Measurements from ENCODE around the gene NVL. TPM values are rescaled to one million over a fixed set of nuclear protein-coding genes. Genes with fewer than 3 reads are reported as not detected.
A peak's percentile ranks its signal among the peaks of the same experiment; 100 is the strongest.

Gene NVL
- total and polyA plus RNA-seq, 2 donors (not counting 1 experiment from before 2014, with no cell fraction given): 20.5 to 27.6 TPM

- Histone ChIP-seq H3K4me3 (replicated peaks in 1 of 4; ENCODE audit: control extremely low read depth in 1 of 4, insufficient read depth in 1 of 4, low read depth in 3 of 4, low read length in 4 of 4) (peak overlapping the region; percentile 93 to 99 (median 98)), H3K79me2 (ENCODE audit: control insufficient read depth, insufficient read depth, low read length) (peaks cover 39% of the 10 kb centered on the region), H3K36me3 (ENCODE audit: control insufficient read depth, insufficient read depth, low read length) (peaks cover 1% of the 10 kb centered on the region), H3K4me2 (ENCODE audit: extremely low read depth, insufficient read depth, low read length) (peak overlapping the region; percentile 49), H3K4me1 (ENCODE audit: control insufficient read depth, extremely low read depth, insufficient read depth, low read length) (peaks cover 9% of the 10 kb centered on the region), H2AFZ (ENCODE audit: low read length) (peak overlapping the region; percentile 99), H3K9ac (ENCODE audit: insufficient read depth, low read length) (peak overlapping the region; percentile 90), H3K27me3 (ENCODE audit: control insufficient read depth, insufficient read depth, low read length) (no peaks in the 10 kb centered on the region), H4K20me1 (ENCODE audit: control insufficient read depth, extremely low read depth, insufficient read depth, low read length) (no peaks in the 10 kb centered on the region), H3K9me3 (ENCODE audit: control insufficient read depth, insufficient read depth, low read depth, low read length) (no peaks in the 10 kb centered on the region), H3K27ac (ENCODE audit: insufficient read depth, low read length) (peak overlapping the region; percentile 86)
- TF ChIP-seq CTCF (conservative IDR thresholded peaks at IDR 0.05 in 1 of 2, IDR thresholded peaks at IDR 0.05 in 1 of 2; ENCODE audit: low read depth in 1 of 2, low read length in 2 of 2) (no peak), EZH2 (IDR thresholded peaks at IDR 0.05; ENCODE audit: low read length, missing control alignments) (no peak)
- DNase-seq (ENCODE audit: low read depth in 2 of 2): no peak
Observed at GRCh38 chr1:224329484-224329841, 509 bp downstream of the NVL start.

- no peak for DNase-seq (ENCODE audit: low read depth in 2 of 2)
- no peaks in the 10 kb centered on the region for H3K9me3 ChIP-seq (ENCODE audit: control insufficient read depth, insufficient read depth, low read depth, low read length)
- peaks cover 42% of the 10 kb centered on the region for H3K79me2 ChIP-seq (ENCODE audit: control insufficient read depth, insufficient read depth, low read length)
- H2AFZ ChIP-seq (ENCODE audit: low read length): no peak overlapping the region
- TF ChIP-seq EZH2 (IDR thresholded peaks at IDR 0.05; ENCODE audit: low read length, missing control alignments) (no peak), CTCF (conservative IDR thresholded peaks at IDR 0.05 in 1 of 2, IDR thresholded peaks at IDR 0.05 in 1 of 2; ENCODE audit: low read depth in 1 of 2, low read length in 2 of 2) (no peak)
- peaks cover 2% of the 10 kb centered on the region for H3K36me3 ChIP-seq (ENCODE audit: control insufficient read depth, insufficient read depth, low read length)
- H3K4me2 ChIP-seq (ENCODE audit: extremely low read depth, insufficient read depth, low read length): peak overlapping the region; percentile 58
- H3K4me1 ChIP-seq (ENCODE audit: control insufficient read depth, extremely low read depth, insufficient read depth, low read length): peaks cover 3% of the 10 kb centered on the region
- no peak overlapping the region for H3K27ac ChIP-seq (ENCODE audit: insufficient read depth, low read length)
- peak overlapping the region; percentile 93 to 99 (median 98) for H3K4me3 ChIP-seq (replicated peaks in 1 of 4; ENCODE audit: control extremely low read depth in 1 of 4, insufficient read depth in 1 of 4, low read depth in 3 of 4, low read length in 4 of 4)
- H4K20me1 ChIP-seq (ENCODE audit: control insufficient read depth, extremely low read depth, insufficient read depth, low read length): no peaks in the 10 kb centered on the region
- no peak overlapping the region for H3K9ac ChIP-seq (ENCODE audit: insufficient read depth, low read length)
- H3K27me3 ChIP-seq (ENCODE audit: control insufficient read depth, insufficient read depth, low read length): no peaks in the 10 kb centered on the region
Observed at GRCh38 chr1:224328644-224329043, 1.3 kb downstream of the NVL start.

GRCh38 chr1:224325959-224326358, 4.0 kb downstream of the NVL start:
- no peak overlapping the region for H3K4me3 ChIP-seq (replicated peaks in 1 of 4; ENCODE audit: control extremely low read depth in 1 of 4, insufficient read depth in 1 of 4, low read depth in 3 of 4, low read length in 4 of 4)
- H2AFZ ChIP-seq (ENCODE audit: low read length): no peak overlapping the region
- H3K4me1 ChIP-seq (ENCODE audit: control insufficient read depth, extremely low read depth, insufficient read depth, low read length): peaks cover 3% of the 10 kb centered on the region
- H3K36me3 ChIP-seq (ENCODE audit: control insufficient read depth, insufficient read depth, low read length): peaks cover 2% of the 10 kb centered on the region
- TF ChIP-seq EZH2 (IDR thresholded peaks at IDR 0.05; ENCODE audit: low read length, missing control alignments) (no peak), CTCF (conservative IDR thresholded peaks at IDR 0.05 in 1 of 2, IDR thresholded peaks at IDR 0.05 in 1 of 2; ENCODE audit: low read depth in 1 of 2, low read length in 2 of 2) (no peak)
- H3K27ac ChIP-seq (ENCODE audit: insufficient read depth, low read length): no peak overlapping the region
- H3K9ac ChIP-seq (ENCODE audit: insufficient read depth, low read length): no peak overlapping the region
- H3K27me3 ChIP-seq (ENCODE audit: control insufficient read depth, insufficient read depth, low read length): no peaks in the 10 kb centered on the region
- no peak for DNase-seq (ENCODE audit: low read depth in 2 of 2)
- H3K4me2 ChIP-seq (ENCODE audit: extremely low read depth, insufficient read depth, low read length): no peak overlapping the region
- peaks cover 43% of the 10 kb centered on the region for H3K79me2 ChIP-seq (ENCODE audit: control insufficient read depth, insufficient read depth, low read length)
- H3K9me3 ChIP-seq (ENCODE audit: control insufficient read depth, insufficient read depth, low read depth, low read length): no peaks in the 10 kb centered on the region
- H4K20me1 ChIP-seq (ENCODE audit: control insufficient read depth, extremely low read depth, insufficient read depth, low read length): no peaks in the 10 kb centered on the region
